ENCODE data around the gene STAC2. TPM values are rescaled to one million over a fixed set of nuclear protein-coding genes. Genes with fewer than 3 reads are reported as not detected.

Gene STAC2
- total and polyA plus RNA-seq, 2 of the 13 experiments (the other 11 are each of a cell fraction or from before 2014, with no cell fraction given), result not detected

DNA sequence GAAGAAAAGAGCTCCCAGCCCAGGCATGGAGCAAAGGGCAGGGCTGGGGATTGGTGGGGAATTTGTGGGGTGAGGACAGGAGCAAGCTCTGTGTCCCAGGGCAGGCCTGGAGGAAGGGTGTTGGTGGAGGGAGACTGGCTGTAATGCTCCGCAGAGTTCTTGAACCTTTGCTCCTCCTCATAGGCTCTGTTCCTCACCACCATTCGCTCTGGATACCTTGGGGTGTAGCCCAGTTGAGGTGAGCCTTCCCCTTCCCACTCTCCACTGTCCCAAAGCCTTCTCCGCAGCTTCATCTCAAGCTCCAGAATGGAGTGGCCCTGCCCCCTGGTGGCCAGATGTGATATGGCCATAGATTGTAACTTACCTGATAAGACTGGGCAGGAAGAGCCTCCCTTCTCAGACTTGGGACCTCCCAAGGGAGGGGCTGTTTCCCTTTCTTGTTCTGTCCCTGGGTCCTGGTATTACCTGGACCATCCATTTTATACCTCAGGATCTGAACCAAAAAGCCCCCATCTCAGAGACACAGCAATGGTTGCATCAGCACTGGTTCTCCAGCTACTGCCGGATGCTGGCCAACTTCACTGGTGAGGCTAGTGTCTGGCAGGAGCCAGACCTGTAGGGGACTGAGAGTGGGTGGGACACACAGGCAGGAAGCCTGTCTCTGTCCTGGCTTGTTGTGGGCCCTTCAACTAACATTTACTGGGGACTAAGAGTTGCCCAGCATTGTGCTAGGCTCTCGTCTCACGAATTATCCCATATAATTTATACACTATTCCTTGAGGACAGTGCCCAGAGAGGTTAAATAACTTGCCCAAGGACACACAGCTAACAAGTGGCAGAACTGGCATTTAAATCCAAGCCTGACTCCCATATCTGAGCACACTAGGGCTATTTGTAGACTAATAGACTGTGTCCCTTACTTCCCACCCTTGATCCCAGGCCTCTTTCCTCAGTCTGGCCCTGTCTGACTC lies 19.1 kb upstream of the STAC2 start (continued):
- TF ChIP-seq PHB2 (IDR thresholded peaks at IDR 0.05; ENCODE audit: partially characterized antibody) (no peak), ZNF790 (CRISPR knock-in tag; IDR thresholded peaks at IDR 0.05; ENCODE audit: borderline replicate concordance) (no peak), ZBTB38 (CRISPR knock-in tag; IDR thresholded peaks at IDR 0.05) (no peak), FLYWCH1 (CRISPR knock-in tag; IDR thresholded peaks at IDR 0.05) (no peak), ZFP37 (CRISPR knock-in tag; IDR thresholded peaks at IDR 0.05; ENCODE audit: borderline replicate concordance) (no peak), SMARCE1 (IDR thresholded peaks at IDR 0.05; ENCODE audit: borderline replicate concordance) (no peak), CHD2 (IDR thresholded peaks at IDR 0.05; ENCODE audit: low read depth, low read length) (no peak), ZNF530 (CRISPR knock-in tag; IDR thresholded peaks at IDR 0.05; ENCODE audit: low read depth) (no peak), CBX1 (IDR thresholded peaks at IDR 0.05; ENCODE audit: low read depth) (peak; percentile 32), ZNF883 (CRISPR knock-in tag; IDR thresholded peaks at IDR 0.05; ENCODE audit: not compliant biosample characterization) (peak; percentile 82), CENPT (CRISPR knock-in tag; IDR thresholded peaks at IDR 0.05; ENCODE audit: low read depth) (no peak), NFKBIZ (CRISPR knock-in tag; IDR thresholded peaks at IDR 0.05) (no peak), NKX3-1 (CRISPR knock-in tag; IDR thresholded peaks at IDR 0.05) (no peak), CBX2 (IDR thresholded peaks at IDR 0.05; ENCODE audit: low read depth, low read length) (no peak), CBX2 (CRISPR knock-in tag; IDR thresholded peaks at IDR 0.05; ENCODE audit: low read depth) (no peak)
- TF ChIP-seq, protein P1, sequence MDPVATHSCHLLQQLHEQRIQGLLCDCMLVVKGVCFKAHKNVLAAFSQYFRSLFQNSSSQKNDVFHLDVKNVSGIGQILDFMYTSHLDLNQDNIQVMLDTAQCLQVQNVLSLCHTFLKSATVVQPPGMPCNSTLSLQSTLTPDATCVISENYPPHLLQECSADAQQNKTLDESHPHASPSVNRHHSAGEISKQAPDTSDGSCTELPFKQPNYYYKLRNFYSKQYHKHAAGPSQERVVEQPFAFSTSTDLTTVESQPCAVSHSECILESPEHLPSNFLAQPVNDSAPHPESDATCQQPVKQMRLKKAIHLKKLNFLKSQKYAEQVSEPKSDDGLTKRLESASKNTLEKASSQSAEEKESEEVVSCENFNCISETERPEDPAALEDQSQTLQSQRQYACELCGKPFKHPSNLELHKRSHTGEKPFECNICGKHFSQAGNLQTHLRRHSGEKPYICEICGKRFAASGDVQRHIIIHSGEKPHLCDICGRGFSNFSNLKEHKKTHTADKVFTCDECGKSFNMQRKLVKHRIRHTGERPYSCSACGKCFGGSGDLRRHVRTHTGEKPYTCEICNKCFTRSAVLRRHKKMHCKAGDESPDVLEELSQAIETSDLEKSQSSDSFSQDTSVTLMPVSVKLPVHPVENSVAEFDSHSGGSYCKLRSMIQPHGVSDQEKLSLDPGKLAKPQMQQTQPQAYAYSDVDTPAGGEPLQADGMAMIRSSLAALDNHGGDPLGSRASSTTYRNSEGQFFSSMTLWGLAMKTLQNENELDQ (CRISPR knock-in tag; IDR thresholded peaks at IDR 0.05; ENCODE audit: borderline replicate concordance), result no peak
- TF ChIP-seq, protein P2, sequence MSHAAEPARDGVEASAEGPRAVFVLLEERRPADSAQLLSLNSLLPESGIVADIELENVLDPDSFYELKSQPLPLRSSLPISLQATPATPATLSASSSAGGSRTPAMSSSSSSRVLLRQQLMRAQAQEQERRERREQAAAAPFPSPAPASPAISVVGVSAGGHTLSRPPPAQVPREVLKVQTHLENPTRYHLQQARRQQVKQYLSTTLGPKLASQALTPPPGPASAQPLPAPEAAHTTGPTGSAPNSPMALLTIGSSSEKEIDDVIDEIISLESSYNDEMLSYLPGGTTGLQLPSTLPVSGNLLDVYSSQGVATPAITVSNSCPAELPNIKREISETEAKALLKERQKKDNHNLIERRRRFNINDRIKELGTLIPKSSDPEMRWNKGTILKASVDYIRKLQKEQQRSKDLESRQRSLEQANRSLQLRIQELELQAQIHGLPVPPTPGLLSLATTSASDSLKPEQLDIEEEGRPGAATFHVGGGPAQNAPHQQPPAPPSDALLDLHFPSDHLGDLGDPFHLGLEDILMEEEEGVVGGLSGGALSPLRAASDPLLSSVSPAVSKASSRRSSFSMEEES (CRISPR knock-in tag; IDR thresholded peaks at IDR 0.05), result no peak
- TF ChIP-seq, protein P3, sequence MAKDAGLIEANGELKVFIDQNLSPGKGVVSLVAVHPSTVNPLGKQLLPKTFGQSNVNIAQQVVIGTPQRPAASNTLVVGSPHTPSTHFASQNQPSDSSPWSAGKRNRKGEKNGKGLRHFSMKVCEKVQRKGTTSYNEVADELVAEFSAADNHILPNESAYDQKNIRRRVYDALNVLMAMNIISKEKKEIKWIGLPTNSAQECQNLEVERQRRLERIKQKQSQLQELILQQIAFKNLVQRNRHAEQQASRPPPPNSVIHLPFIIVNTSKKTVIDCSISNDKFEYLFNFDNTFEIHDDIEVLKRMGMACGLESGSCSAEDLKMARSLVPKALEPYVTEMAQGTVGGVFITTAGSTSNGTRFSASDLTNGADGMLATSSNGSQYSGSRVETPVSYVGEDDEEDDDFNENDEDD (CRISPR knock-in tag; IDR thresholded peaks at IDR 0.05; ENCODE audit: borderline replicate concordance), result no peak
- TF ChIP-seq, protein P4, sequence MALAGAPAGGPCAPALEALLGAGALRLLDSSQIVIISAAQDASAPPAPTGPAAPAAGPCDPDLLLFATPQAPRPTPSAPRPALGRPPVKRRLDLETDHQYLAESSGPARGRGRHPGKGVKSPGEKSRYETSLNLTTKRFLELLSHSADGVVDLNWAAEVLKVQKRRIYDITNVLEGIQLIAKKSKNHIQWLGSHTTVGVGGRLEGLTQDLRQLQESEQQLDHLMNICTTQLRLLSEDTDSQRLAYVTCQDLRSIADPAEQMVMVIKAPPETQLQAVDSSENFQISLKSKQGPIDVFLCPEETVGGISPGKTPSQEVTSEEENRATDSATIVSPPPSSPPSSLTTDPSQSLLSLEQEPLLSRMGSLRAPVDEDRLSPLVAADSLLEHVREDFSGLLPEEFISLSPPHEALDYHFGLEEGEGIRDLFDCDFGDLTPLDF (CRISPR knock-in tag; IDR thresholded peaks at IDR 0.05), result no peak
- TF ChIP-seq, protein P5, sequence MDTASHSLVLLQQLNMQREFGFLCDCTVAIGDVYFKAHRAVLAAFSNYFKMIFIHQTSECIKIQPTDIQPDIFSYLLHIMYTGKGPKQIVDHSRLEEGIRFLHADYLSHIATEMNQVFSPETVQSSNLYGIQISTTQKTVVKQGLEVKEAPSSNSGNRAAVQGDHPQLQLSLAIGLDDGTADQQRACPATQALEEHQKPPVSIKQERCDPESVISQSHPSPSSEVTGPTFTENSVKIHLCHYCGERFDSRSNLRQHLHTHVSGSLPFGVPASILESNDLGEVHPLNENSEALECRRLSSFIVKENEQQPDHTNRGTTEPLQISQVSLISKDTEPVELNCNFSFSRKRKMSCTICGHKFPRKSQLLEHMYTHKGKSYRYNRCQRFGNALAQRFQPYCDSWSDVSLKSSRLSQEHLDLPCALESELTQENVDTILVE (CRISPR knock-in tag; IDR thresholded peaks at IDR 0.05), result no peak
- TF ChIP-seq, protein P6, sequence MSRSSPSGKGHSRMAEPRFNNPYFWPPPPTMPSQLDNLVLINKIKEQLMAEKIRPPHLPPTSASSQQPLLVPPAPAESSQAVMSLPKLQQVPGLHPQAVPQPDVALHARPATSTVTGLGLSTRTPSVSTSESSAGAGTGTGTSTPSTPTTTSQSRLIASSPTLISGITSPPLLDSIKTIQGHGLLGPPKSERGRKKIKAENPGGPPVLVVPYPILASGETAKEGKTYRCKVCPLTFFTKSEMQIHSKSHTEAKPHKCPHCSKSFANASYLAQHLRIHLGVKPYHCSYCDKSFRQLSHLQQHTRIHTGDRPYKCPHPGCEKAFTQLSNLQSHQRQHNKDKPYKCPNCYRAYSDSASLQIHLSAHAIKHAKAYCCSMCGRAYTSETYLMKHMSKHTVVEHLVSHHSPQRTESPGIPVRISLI (CRISPR knock-in tag; IDR thresholded peaks at IDR 0.05; ENCODE audit: borderline replicate concordance), result 0 out of 2 replicates have a peak, but pooled peaks have one; percentile 24
